Measurements from ENCODE around the gene MED25. TPM values are rescaled to one million over a fixed set of nuclear protein-coding genes. Genes with fewer than 3 reads are reported as not detected.

Gene MED25
- total RNA-seq, 4 donors from 2014 or later: 15.2 to 30.5 (median 16.4) TPM

DNA sequence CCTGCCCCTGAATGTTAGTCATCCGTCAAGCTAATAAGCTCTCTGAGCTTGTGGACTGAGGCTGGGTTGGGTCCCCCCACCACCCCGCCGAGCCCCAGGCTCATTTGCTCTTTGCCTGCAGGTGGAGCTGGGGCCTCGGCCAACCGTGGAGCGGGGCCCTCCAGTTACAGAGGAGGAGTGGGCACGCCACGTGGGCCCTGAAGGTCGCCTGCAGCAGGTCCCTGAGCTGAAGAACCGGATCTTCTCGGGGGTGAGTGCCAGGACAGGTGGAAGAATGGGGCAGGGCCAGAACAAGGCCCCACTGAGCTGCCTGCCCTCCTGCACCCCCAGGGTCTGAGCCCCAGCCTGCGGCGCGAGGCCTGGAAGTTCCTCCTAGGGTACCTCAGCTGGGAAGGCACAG is 64.6 kb downstream of the MED25 start:
- TF ChIP-seq, protein P1, sequence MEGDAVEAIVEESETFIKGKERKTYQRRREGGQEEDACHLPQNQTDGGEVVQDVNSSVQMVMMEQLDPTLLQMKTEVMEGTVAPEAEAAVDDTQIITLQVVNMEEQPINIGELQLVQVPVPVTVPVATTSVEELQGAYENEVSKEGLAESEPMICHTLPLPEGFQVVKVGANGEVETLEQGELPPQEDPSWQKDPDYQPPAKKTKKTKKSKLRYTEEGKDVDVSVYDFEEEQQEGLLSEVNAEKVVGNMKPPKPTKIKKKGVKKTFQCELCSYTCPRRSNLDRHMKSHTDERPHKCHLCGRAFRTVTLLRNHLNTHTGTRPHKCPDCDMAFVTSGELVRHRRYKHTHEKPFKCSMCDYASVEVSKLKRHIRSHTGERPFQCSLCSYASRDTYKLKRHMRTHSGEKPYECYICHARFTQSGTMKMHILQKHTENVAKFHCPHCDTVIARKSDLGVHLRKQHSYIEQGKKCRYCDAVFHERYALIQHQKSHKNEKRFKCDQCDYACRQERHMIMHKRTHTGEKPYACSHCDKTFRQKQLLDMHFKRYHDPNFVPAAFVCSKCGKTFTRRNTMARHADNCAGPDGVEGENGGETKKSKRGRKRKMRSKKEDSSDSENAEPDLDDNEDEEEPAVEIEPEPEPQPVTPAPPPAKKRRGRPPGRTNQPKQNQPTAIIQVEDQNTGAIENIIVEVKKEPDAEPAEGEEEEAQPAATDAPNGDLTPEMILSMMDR (IDR thresholded peaks at IDR 0.05; ENCODE audit: low read depth): no peak

DNA sequence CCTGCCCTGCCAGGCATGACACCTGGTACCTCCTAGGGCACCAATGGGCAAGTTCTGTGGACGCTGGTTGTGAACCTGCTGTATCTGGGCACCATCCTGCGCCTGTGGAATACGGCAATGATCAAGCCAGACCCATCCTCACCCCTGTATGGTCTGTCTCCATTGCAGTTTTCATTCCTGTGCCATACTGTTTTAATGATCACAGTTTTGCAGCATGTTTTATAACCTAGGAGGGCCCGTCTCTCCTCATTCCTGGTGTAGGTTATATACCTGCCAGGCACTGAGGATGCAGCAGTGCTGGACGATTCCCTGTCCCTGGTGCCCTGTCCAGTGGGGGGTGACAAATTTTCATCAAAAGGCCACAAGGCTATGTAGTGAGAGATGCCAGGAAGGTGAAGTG is 65.0 kb downstream of the MED25 start:
- TF ChIP-seq, protein P1 (IDR thresholded peaks at IDR 0.05; ENCODE audit: low read depth): no peak

DNA sequence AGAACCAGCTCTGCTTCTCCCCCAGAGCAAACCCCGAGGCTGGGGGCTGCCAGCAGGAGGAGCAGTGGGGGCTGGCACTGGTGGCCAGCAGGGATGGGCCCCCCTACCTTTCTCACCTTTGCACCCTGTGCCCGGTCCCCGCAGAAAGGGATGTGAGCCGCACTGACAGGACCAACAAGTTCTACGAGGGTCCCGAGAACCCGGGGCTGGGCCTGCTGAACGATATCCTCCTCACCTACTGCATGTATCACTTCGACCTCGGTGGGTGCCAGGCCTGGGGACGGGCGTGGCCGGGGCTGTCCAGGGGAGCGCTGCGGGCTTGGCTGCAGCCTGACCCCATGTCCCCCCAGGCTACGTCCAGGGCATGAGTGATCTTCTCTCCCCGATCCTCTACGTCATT is 66.0 kb downstream of the MED25 start:
- TF ChIP-seq, protein P1 (IDR thresholded peaks at IDR 0.05; ENCODE audit: low read depth): no peak

DNA sequence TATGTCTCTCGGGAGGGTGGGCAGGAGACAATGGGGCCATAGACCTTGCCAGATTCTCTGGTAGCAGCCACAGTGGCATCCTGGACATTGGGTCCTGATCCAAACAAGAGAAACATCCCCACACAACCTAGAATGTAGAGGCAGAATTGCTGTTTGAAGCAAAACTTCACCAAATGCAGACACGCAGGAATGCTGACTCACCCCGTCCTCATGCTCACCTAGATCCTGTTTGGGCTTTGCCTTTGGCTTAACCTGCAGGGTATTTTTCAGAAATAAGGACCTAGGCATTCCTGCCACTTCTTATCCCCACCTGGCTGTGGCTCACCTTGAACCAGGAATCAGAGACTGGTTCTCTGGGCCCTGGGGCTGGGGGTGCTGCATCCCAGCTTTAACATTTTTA is 66.7 kb downstream of the MED25 start:
- TF ChIP-seq, protein P1 (IDR thresholded peaks at IDR 0.05; ENCODE audit: low read depth): no peak

Small RNAs within 50 kb of the gene (small RNA-seq; reads per million reads assigned to genes)
- gene MIR4749 (not detected), gene MIR6799 (not detected)

Other genes with a start within 250 kb of the MED25 start
- 10 to 100 TPM; 39.1 to 63.4 (median 49.0) TPM for gene NOSIP, start 237.7 kb upstream of the MED25 start, total RNA-seq
- gene PRRG2, start 237.0 kb upstream of the MED25 start, total RNA-seq: under 1 TPM in 2 of 4 donors, not detected in 2; 0.51 to 0.75 TPM
- 10 to 100 TPM in 1 of 4 donors, 1 to 10 TPM in 3; 4.6 to 15.4 (median 6.2) TPM for gene PRR12, start 227.1 kb upstream of the MED25 start, total RNA-seq
- 100 to 1,000 TPM in 2 of 4 donors, 10 to 100 TPM in 2; 62.9 to 113 (median 101) TPM for gene RRAS, start 178.1 kb upstream of the MED25 start, total RNA-seq
- 10 to 100 TPM in 3 of 4 donors, 1 to 10 TPM in 1; 8.8 to 33.3 (median 11.3) TPM for gene SCAF1, start 176.1 kb upstream of the MED25 start, total RNA-seq
- 10 to 100 TPM; 21.8 to 66.5 (median 39.0) TPM for gene IRF3, start 152.4 kb upstream of the MED25 start, total RNA-seq
- 1 to 10 TPM; 2.1 to 7.9 (median 3.3) TPM for gene BCL2L12, start 152.4 kb upstream of the MED25 start, total RNA-seq
- 100 to 1,000 TPM in 1 of 4 donors, 10 to 100 TPM in 3; 63.8 to 104 (median 78.2) TPM for gene PRMT1, start 141.0 kb upstream of the MED25 start, total RNA-seq
- gene ADM5, start 128.7 kb upstream of the MED25 start, total RNA-seq: 1 to 10 TPM in 3 of 4 donors, not detected in 1; 1.0 to 2.6 (median 2.1) TPM
- gene CPT1C, start 127.2 kb upstream of the MED25 start, total RNA-seq: 1 to 10 TPM in 1 of 4 donors, under 1 TPM in 2, not detected in 1; 0.38 to 2.6 (median 0.85) TPM
- 1 to 10 TPM in 1 of 4 donors, under 1 TPM in 3; 0.49 to 2.8 (median 0.59) TPM for gene TSKS, start 55.0 kb upstream of the MED25 start, total RNA-seq
- 100 to 1,000 TPM in 1 of 4 donors, 10 to 100 TPM in 3; 48.9 to 112 (median 57.9) TPM for gene AP2A1, start 51.3 kb upstream of the MED25 start, total RNA-seq
- 10 to 100 TPM in 3 of 4 donors, 1 to 10 TPM in 1; 6.7 to 18.6 (median 13.3) TPM for gene FUZ, start 5.0 kb upstream of the MED25 start, total RNA-seq
- gene PTOV1, start 32.9 kb downstream of the MED25 start, total RNA-seq: 10 to 100 TPM; 39.3 to 65.9 (median 44.2) TPM
- gene PNKP, start 49.3 kb downstream of the MED25 start, total RNA-seq: 10 to 100 TPM; 25.9 to 48.0 (median 38.7) TPM
- gene AKT1S1, start 59.1 kb downstream of the MED25 start, total RNA-seq: 10 to 100 TPM in 2 of 4 donors, 1 to 10 TPM in 2; 5.5 to 20.3 (median 9.1) TPM
- gene TBC1D17, start 59.4 kb downstream of the MED25 start, total RNA-seq: 10 to 100 TPM; 19.2 to 60.8 (median 29.1) TPM
- 1 to 10 TPM in 1 of 4 donors, under 1 TPM in 1, not detected in 2; 0.22 to 9.3 TPM for gene IL4I1, start 78.6 kb downstream of the MED25 start, total RNA-seq
- 10 to 100 TPM; 10.9 to 41.6 (median 17.6) TPM for gene ATF5, start 110.9 kb downstream of the MED25 start, total RNA-seq
- gene NUP62, start 111.2 kb downstream of the MED25 start, total RNA-seq: 10 to 100 TPM; 25.8 to 29.2 (median 27.6) TPM
- gene SIGLEC11, start 142.9 kb downstream of the MED25 start, total RNA-seq: 1 to 10 TPM in 3 of 4 donors, under 1 TPM in 1; 0.65 to 6.6 (median 2.7) TPM
- 10 to 100 TPM; 16.5 to 29.8 (median 26.8) TPM for gene VRK3, start 207.1 kb downstream of the MED25 start, total RNA-seq
- 10 to 100 TPM in 2 of 4 donors, 1 to 10 TPM in 2; 8.0 to 12.4 (median 9.5) TPM for gene ZNF473, start 207.7 kb downstream of the MED25 start, total RNA-seq

All from subcutaneous adipose tissue (tissue), 4 donors.